Hematopoietic multipotent progenitor cell treated with erythropoietin and hydrocortisone succinate and interleukin-3 and kit ligand, for 15 days (in vitro differentiated cells): ENCODE data around the gene RFESD.

ENCODE experiments used
- DNase-seq: peaks from one replicate; pipeline ENCODE4 v3.0.0-alpha.2; 2015; ENCODE audit warnings: low spot score

Gene RFESD

DNA sequence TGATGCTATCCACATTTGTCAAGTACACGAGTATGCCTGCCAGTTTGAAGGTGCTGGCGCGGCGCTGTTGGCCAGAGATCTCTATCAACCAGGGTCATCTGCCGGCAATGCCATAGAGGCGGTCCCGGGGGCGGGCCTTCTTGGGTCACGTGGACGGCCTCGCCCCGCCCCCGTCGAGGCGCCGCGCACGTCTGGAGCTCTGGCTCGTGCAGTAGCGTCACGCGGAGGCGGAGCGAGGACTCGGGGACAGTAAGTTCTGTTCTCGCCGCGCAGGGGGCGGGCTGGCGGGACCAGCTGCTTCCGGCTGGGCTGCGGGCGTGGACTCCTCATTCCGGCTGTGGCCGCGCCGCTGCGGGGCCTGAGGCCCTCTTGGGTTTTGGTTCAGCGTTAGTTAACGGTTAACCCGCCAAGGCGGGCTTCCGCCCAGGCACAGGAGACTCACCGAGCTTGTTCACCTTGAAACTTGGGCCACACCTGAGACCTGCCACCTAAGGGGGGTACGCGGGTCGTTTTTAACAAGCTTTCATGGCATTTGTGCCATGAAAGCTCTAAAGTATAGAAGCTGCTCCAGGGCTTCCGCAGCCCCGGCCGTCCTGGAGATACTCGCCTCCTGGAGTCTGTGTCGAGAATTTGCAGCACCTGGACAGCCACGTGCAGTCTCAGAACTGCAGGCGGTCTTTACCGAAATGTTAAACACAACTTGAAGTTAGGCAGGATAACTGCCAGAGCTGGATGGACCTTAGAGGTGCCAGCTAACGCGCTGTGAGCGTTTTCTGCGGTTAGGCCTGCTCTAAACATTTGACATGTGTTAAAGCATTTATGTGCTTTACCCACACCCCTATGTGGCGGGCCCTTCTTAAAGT is at the start of gene RFESD:
TSS of gene RFESD (plus strand) at position 209 of the 863 bp plus-strand sequence. CDS start 5,495 bp downstream, outside the sequence.
- DNase-seq, result peak; percentile 98

GRCh38 chr5:95599252-95599651 is 47.3 kb upstream of the RFESD start:
- DNase-seq, result no peak

DNA sequence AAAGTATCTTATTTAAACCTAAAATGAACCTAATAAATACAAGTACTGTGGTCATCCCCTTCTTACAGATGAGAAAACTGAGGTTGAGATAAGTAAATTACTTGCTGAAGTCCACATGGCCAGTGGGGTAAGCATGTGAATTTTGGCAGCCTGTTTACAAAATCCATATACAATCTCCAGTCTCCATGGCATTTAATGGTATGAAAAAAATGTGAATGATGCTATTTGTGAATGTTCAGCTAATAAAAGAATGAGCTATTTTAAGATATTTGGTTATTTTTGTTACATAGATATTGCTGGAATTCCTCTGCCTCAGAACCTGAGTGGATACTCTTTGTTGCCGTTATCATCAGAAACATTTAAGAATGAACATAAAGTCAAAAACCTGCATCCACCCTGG is 46.0 kb upstream of the RFESD start:
- DNase-seq, result no peak

DNA sequence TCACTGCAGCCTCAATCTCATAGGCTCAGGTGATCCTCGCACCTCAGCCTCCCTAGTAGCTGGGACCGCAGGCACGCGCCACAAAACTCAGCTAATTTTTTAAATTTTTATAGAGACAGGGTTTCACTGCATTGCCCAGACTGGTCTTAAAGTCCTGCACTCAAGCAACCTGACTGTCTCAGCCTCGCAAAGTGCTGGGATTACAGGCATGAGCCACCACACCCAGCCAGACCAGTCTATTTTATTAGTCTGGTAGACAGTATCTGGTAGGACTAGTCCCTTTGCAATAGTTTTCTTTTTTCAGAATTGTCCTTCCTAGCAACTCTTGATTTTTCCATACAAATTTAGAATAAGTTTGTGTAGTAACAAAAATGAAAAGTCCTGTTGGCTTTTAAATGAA is 40.8 kb upstream of the RFESD start:
- DNase-seq, result no peak

DNA sequence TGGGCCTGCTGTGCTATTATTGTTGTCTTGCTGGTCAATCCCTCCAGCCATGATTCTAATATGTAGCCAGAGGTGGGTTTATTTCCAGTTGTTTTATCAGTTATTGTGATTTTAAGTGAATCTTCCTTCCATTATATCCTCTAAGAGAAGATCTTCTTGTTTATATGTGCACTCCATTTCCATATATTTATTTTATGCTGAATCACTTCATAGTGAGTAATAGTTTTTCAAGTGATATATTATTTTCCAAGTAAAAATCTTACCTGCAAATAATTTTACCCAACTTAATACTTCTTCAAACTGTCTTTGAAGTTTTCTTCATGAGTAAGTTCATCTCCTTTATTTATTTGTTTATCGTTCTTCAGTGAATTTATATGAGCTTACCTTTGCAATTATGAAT is 40.2 kb upstream of the RFESD start:
- DNase-seq, result no peak

DNA sequence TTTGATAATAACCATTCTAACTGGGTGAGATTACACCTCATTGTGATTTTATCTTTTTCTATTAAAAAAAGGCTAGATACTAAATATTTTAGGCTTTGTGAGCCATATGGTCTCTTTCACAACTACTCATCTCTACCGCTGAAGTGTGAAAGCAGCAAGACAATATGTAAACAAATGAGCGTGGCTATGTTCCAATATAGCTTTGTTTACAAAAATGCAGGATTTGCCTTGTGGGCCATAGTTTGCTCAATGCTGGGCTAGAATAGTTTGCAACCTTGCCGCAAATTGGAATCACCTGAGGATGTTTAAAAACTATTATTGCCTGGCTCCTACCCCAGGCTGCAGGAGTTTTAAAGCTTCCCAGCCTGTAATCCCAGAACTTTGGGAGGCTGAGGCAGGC is 36.9 kb upstream of the RFESD start:
- DNase-seq, result no peak

GRCh38 chr5:95610546-95610945 is 36.0 kb upstream of the RFESD start:
- DNase-seq, result no peak

DNA sequence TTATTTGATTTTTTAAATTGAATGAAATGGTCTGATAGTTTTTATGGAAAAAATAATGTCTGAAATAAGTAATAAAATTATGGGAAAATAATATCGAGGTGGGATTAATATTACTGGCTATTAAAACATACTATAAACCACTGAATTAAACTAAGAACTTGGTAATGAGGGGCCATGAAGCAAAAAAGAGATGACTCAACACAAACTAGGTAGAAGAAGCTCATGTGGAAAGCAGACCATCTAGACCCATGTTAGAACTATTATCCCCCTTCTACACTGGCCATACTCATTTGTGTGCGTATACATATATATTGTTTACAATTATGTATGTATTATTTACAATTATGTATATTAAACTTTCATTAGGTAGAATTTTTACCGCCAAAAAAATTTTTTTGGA is 35.2 kb upstream of the RFESD start:
- no peak for DNase-seq

GRCh38 chr5:95613514-95613913 is 33.1 kb upstream of the RFESD start:
- no peak for DNase-seq

GRCh38 chr5:95615164-95615467 is 31.5 kb upstream of the RFESD start:
- DNase-seq, result no peak

GRCh38 chr5:95617057-95617456 is 29.5 kb upstream of the RFESD start:
- no peak for DNase-seq

DNA sequence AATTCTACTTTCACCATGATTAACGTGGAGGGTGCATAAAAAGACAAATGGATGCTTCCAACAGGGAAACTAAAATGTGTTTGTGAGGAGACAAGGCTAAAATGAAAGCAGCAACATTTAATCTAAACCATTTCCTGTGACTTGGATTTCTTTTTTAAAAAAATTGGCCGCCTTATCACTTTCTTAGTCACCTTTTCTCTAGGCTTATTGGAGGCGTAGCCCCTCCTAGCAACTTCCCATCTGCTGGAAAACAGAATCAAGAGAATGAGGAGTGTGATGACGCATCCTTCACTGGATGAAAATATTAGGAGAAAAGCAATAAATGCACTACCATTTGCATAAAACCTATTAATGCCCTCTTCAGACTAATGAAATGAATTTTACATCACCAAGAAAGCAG is 27.5 kb upstream of the RFESD start:
- no peak for DNase-seq

DNA sequence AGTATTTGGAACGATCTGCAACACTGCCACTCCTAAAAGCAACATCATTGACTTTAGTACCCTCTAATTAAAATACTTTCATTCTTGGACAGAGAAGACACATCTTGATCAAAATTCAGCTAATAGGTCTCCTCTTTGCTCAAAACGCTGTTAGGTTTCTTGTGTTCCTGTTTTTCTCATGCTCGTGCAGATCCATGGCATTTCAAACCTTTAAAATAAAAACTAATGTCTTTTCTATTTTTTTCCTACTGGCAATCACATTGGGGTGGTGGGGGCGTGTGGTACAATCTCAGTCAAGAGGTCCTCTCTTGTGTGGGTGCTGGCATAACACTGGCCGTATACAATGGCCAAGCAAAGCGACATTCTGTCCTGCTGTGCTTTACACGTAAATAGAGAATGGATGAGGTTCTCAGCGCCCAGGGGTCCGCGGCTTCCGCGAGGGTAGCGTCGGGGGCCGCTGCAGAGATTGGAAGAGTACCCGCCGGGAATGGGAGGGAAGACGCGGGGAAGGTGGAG is 27.0 kb upstream of the RFESD start:
- DNase-seq, result no peak

GRCh38 chr5:95620030-95620869 is 26.3 kb upstream of the RFESD start, which contains the start of gene GPR150:
TSS of gene GPR150 (plus strand) at chr5:95620087. CDS start at chr5:95620276, 189 bp downstream.
- peak; percentile 31 for DNase-seq

- no peak for DNase-seq
Measured at GRCh38 chr5:95620870-95621838, 25.4 kb upstream of the RFESD start.

DNA sequence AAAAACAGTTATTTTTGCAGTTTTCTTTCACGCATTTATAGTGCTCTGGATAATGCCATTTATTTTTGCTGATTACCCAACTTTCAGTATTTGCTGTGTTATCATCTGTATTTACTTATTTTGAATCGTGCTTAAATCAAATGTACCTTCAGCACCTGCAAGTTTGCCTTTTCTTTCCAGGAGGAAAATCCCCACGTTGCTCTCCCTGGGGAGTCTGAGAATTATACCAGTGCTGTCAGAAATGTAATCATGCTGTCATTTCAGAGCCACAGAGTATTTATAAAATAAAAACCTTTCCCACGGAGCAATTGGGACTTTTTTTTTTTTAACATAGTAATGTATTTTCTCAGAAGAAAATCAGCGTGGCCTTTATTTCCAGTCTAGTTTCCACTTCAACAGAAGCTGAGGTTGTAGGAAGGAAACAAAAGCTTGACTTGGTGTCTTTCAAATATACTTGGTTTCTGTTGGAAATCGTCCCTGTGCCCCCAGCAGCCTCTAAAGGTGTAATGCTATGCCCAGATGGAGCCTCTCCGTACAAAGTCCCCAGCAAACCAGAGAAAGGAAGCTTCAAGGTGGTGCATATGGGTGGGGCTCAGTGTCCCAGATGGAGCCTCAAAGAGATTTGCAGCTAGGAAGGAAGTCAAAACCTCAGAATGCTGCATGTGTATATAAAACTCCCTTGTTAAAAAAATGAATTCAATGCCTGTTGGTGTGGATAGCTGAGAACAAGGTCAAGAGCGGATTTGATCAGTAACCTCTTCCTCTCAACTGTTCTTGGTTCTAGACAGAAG is 24.5 kb upstream of the RFESD start:
- no peak for DNase-seq

- DNase-seq, result no peak
Measured at GRCh38 chr5:95623706-95624105, 22.9 kb upstream of the RFESD start.

- no peak for DNase-seq
Measured at GRCh38 chr5:95624368-95624767, 22.2 kb upstream of the RFESD start.

GRCh38 chr5:95626701-95627100 is 19.9 kb upstream of the RFESD start:
- no peak for DNase-seq

GRCh38 chr5:95627971-95628810 is 18.4 kb upstream of the RFESD start:
- DNase-seq, result no peak
